ENCODE data around the gene COL6A2.

GRCh38 chr21:46095814-46096595 is 1.9 kb upstream of the COL6A2 start:
- TF ChIP-seq CTCF (IDR thresholded peaks at IDR 0.05) (no peak), POLR2AphosphoS5 (IDR thresholded peaks at IDR 0.05) (no peak)

Data from esophagus muscularis mucosa (tissue), 3 donors.